GM20431 (cell line): ENCODE data around the gene SMARCA5.

ENCODE experiments used
- in situ Hi-C: fragments of 300-500 bp; cut with MseI, MboI; formaldehyde crosslinking; loops from one replicate; pipeline ENCODE4 v1.15.0; 2020; ENCODE audit warnings: low sequenced_read_pairs; ENCODE audit not compliant: unreplicated experiment

SMARCA5 gene

DNA sequence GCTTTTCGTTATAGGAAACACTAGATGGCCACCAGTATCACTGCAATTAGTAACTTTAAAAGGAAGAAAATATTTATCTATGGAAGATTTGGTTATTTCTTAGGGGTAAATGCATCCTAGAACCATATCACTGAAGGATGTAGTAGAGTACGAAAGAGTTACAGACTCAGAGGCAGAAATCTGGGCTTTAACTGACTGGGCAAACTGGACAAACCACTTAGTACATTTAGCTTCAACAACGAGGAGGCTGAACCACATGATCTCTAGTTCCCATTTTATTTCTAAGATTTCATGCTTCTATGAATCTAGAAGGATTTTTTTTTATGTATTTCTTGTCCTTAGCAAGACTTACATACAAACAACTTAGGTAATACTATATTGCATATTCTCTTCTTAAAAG lies 93.0 kb downstream of the SMARCA5 start:
- in situ Hi-C loops = no loop called here
